Measurements from ENCODE around the gene ZNF516.

GRCh38 chr18:76437910-76438309, 57.1 kb downstream of the ZNF516 start:
- no peak for TF ChIP-seq CTCF (IDR thresholded peaks at IDR 0.05)
- TF ChIP-seq POLR2A (IDR thresholded peaks at IDR 0.05), result no peak
